ENCODE measurements around the gene SDF4. TPM values are rescaled to one million over a fixed set of nuclear protein-coding genes. Genes with fewer than 3 reads are reported as not detected.

The SDF4 gene
- total RNA-seq, 1 experiment from 2014 or later, result 82.0 TPM

DNA sequence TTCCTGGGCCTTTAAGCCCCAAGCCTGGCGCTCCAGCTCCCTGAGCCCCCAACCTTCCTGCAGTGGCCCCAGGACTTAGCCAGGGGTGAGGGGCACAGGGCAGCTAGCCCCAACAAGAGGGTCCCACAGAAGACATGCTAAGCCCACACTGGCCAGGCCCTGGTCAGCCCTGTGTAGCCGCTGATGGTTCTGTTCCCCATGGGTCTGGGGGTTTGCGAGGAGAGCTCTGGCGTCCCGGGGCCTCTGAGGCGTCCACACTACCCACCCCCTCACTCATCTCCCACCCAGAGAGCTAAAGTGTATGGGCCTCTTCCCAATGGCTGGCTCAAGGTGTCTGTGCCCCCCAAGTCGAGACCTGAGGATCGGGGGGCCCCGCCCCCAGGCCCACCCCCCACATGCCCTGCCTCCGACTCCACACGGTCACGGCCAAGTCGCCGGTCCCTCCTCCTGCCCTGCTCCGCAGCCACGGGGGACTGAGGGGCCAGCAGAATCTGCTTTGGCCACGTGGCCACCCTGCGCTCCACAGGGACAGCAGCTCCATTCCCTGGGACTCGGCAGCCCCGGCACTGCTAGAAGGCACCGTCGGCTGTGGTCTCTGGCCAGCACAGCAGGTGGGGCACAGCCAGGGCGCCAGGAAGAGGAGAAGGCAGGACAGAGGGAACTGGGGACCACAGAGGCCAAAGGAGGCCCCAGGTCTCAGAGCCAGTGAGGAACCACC, 33.2 kb downstream of the SDF4 start:
- no peak overlapping the region for H3K14ac ChIP-seq (ENCODE audit: insufficient read depth, low read length)
- no peak overlapping the region for H2BK12ac ChIP-seq (ENCODE audit: insufficient read length, low read depth, low read length)
- no peaks in the 10 kb centered on the region for H3K27me3 ChIP-seq (ENCODE audit: insufficient read depth, low read length)
- no peak for TF ChIP-seq CTCF (conservative IDR thresholded peaks at IDR 0.05)
- no peaks in the 10 kb centered on the region for H3K79me1 ChIP-seq (ENCODE audit: insufficient read depth, low read depth, low read length, poor library complexity, severe bottlenecking)
- H3K27ac Mint-ChIP-seq, result no peak overlapping the region
- no peak overlapping the region for H3K56ac ChIP-seq (ENCODE audit: insufficient read length, low read depth, low read length)
- no peak overlapping the region for H4K8ac ChIP-seq (replicated peaks; ENCODE audit: insufficient read length, low read depth, low read length)
- H4K20me1 ChIP-seq (ENCODE audit: control insufficient read depth, insufficient read depth, insufficient read length), result no peaks in the 10 kb centered on the region
- no peaks in the 10 kb centered on the region for H3K36me3 Mint-ChIP-seq (ENCODE audit: insufficient read depth in 1 of 3, low read depth in 3 of 3)
- H3K18ac ChIP-seq (ENCODE audit: insufficient read length, low read depth, low read length), result no peak overlapping the region
- H3K4me3 Mint-ChIP-seq, result no peak overlapping the region
- no peak overlapping the region for H3K9ac ChIP-seq (ENCODE audit: extremely low read depth, insufficient read length, low read length)
- no peak overlapping the region for H2BK20ac ChIP-seq (ENCODE audit: low read depth, low read length, poor library complexity, severe bottlenecking)
- H3T11ph ChIP-seq (ENCODE audit: low read length), result no peak overlapping the region
- no peaks in the 10 kb centered on the region for H3K79me2 ChIP-seq (ENCODE audit: insufficient read depth, low read length)
- H3K4ac ChIP-seq (ENCODE audit: low read depth, low read length), result no peak overlapping the region
- no peak overlapping the region for H2AK5ac ChIP-seq (ENCODE audit: insufficient read length, low read length)
- H2AFZ ChIP-seq (ENCODE audit: low read length), result no peak overlapping the region
- H3K23ac ChIP-seq (ENCODE audit: insufficient read length, low read depth, low read length), result no peak overlapping the region
- no peaks in the 10 kb centered on the region for H3K9me3 ChIP-seq (ENCODE audit: control insufficient read depth, low read depth, low read length)
- H3K4me2 ChIP-seq (ENCODE audit: insufficient read depth, insufficient read length, low read length), result no peak overlapping the region
- no peak overlapping the region for H2BK15ac ChIP-seq (ENCODE audit: low read depth, low read length)
- no peak overlapping the region for H2BK5ac ChIP-seq (ENCODE audit: insufficient read length, low read length)
- H3K4me1 Mint-ChIP-seq, result peaks cover 3 to 4% of the 10 kb centered on the region in 2 experiments; a peak in 3 of 4 replicates
- H3K4me1 ChIP-seq (ENCODE audit: insufficient read depth, low read length), result no peaks in the 10 kb centered on the region
- H3K23me2 ChIP-seq (ENCODE audit: insufficient read length, low read depth, low read length, poor library complexity, severe bottlenecking), result no peaks in the 10 kb centered on the region
- no peak overlapping the region for H4K5ac ChIP-seq (ENCODE audit: insufficient read length, low read depth, low read length)
- peak; percentile 28 for DNase-seq
- H3K9me3 Mint-ChIP-seq, result peaks cover 13 to 20% of the 10 kb centered on the region in 2 experiments
- WGBS (ENCODE audit: extremely low coverage, insufficient read length, low lambda C conversion rate), result no CpG with 5 or more reads among the region's 23 CpGs
- H3K27ac ChIP-seq (ENCODE audit: insufficient read length, low read depth, low read length), result no peak overlapping the region
- no peak overlapping the region for H4K91ac ChIP-seq (ENCODE audit: insufficient read length, low read depth, low read length)
- H2BK120ac ChIP-seq (ENCODE audit: low read depth, low read length, poor library complexity, severe bottlenecking), result no peak overlapping the region
- H3K27me3 Mint-ChIP-seq (ENCODE audit: low read depth), result peaks cover 35% of the 10 kb centered on the region

Data from H9 (cell line).